ENCODE data around the gene SBNO2. TPM values are rescaled to one million over a fixed set of nuclear protein-coding genes. Genes with fewer than 3 reads are reported as not detected.

SBNO2 gene
- total and polyA plus RNA-seq, 9 of the 15 experiments (the other 6 are each of a cell fraction or from before 2014, with no cell fraction given): 0.01 to 46.2 (median 6.7) TPM

DNA sequence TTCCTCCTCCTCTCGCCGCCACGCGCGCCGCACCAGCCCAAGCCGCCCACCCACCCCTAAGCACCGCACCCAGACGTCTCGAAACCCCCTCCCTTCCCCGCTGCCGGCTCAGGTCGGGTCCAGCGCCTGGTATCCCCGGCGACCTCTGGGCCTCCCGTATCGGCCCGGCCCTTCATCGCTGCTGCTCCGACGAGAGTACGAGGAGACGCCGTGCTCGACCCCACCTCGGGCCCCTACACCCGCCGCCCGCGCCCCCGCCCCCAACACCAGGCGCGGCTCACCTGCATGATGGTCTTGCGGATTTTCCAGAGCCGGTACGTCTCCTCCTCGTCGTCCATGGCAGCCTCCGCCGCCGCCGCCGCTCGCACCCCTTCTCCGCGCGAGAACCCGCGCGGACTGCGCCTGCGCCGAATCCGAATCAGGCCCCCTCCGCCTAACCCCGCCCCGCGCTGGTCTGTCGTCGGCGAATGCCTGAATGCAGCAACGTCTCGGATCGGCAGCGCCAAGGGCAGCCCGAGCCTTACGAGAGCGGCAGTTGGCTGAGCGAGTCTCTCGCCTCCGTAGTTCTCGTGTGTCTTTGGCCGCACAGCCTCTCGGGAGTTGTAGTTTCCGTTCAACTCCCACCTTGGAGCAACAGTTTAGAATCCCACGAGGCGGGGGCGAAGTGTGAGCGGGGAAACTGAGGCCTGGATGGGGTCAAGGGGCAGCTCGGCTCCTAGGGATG is 78.9 kb downstream of the SBNO2 start, which contains the start of gene POLR2E:
Gene POLR2E, minus strand, starts transcription at position 398 of the 724 bp plus-strand sequence. Its CDS starts 60 bp downstream, at position 338.
- H3K79me2 ChIP-seq (ENCODE audit: control insufficient read depth, insufficient read depth, low read length): peaks cover 42% of the 10 kb centered on the region
- peak within 1 kb of the TSS; percentile 73 for H2AFZ ChIP-seq (ENCODE audit: low read depth, low read length)
- CTCF ChIA-PET (ENCODE audit: low intra/inter-chr PET ratio): no interaction called here
- no peaks in the 10 kb centered on the region for H3K9me1 ChIP-seq (ENCODE audit: control insufficient read depth, insufficient read depth, low read length)
- intact Hi-C loops (cut with micrococcal nuclease) (no loop called here), in situ Hi-C loops (cut with MboI) (no loop called here)
- peak; percentile 92 to 98 (median 95) for DNase-seq (ENCODE audit: extremely low read depth in 1 of 4, low spot score in 3 of 4)
- POLR2A ChIA-PET: interaction anchor here (0.6 to 6.2 kb wide), 3 partner anchors 11 to 145 kb away, joined by 3 to 45 read pairs (median 3); no protein-coding TSS in a partner anchor
- H3K9me3 ChIP-seq (replicated peaks; ENCODE audit: control insufficient read depth, insufficient read depth, low read depth, low read length): peaks cover 7% of the 10 kb centered on the region
- under 1% methylated on average over 45 of the region's 81 CpGs for WGBS (ENCODE audit: insufficient coverage, low coverage, missing lambda C conversion rate)
- H3K9ac ChIP-seq (ENCODE audit: insufficient read depth in 1 of 2, low read depth in 2 of 2, low read length in 2 of 2): peak within 1 kb of the TSS; percentile 87 to 100
- H3K4me2 ChIP-seq (ENCODE audit: insufficient read depth, low read length): peak within 1 kb of the TSS; percentile 88
- H3K27me3 ChIP-seq (ENCODE audit: control insufficient read depth in 2 of 2, insufficient read depth in 2 of 2, low read length in 2 of 2): no peaks in the 10 kb centered on the region
- no TSS peak for BruUV-seq (replicated peaks)
- peaks cover 34% of the 10 kb centered on the region for H3K36me3 ChIP-seq (ENCODE audit: control insufficient read depth, insufficient read depth, low read length)
- H3K4me3 ChIP-seq: peak within 1 kb of the TSS; percentile 78
- H4K20me1 ChIP-seq (replicated peaks; ENCODE audit: control insufficient read depth, insufficient read depth, low read length): peaks cover 11% of the 10 kb centered on the region; the same call in 1 of the 2 replicates
- H3K27ac ChIP-seq (ENCODE audit: extremely low read depth, low read depth, low read length): peak within 1 kb of the TSS; percentile 65
- ATAC-seq: peak; percentile 95
- peak; percentile 99 for FAIRE-seq
- peaks cover 24 to 61% of the 10 kb centered on the region in 2 experiments; a peak in 4 of 5 replicates for H3K4me1 ChIP-seq (replicated peaks in 1 of 2; ENCODE audit: control insufficient read depth in 2 of 2, insufficient read depth in 2 of 2, low read length in 2 of 2)
- TF ChIP-seq EHMT2 (IDR thresholded peaks at IDR 0.05): no peak
- TF ChIP-seq, protein P1, sequence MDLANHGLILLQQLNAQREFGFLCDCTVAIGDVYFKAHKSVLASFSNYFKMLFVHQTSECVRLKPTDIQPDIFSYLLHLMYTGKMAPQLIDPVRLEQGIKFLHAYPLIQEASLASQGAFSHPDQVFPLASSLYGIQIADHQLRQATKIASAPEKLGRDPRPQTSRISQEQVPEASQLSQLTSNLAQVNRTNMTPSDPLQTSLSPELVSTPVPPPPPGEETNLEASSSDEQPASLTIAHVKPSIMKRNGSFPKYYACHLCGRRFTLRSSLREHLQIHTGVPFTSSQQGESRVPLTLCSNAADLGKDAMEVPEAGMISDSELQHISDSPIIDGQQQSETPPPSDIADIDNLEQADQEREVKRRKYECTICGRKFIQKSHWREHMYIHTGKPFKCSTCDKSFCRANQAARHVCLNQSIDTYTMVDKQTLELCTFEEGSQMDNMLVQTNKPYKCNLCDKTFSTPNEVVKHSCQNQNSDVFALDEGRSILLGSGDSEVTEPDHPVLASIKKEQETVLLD (IDR thresholded peaks at IDR 0.05): peak; percentile 35; the same call in 1 of the 2 replicates
- peak; percentile 37; the same call in 1 of the 2 replicates for TF ChIP-seq PML (IDR thresholded peaks at IDR 0.05; ENCODE audit: low read length)
- peak; percentile 90 for TF ChIP-seq SP1 (CRISPR knock-in tag; IDR thresholded peaks at IDR 0.05)
- TF ChIP-seq NRF1 (conservative IDR thresholded peaks at IDR 0.05 in 1 of 2, IDR thresholded peaks at IDR 0.05 in 1 of 2): peak; percentile 90 to 92
- TF ChIP-seq, protein P2, sequence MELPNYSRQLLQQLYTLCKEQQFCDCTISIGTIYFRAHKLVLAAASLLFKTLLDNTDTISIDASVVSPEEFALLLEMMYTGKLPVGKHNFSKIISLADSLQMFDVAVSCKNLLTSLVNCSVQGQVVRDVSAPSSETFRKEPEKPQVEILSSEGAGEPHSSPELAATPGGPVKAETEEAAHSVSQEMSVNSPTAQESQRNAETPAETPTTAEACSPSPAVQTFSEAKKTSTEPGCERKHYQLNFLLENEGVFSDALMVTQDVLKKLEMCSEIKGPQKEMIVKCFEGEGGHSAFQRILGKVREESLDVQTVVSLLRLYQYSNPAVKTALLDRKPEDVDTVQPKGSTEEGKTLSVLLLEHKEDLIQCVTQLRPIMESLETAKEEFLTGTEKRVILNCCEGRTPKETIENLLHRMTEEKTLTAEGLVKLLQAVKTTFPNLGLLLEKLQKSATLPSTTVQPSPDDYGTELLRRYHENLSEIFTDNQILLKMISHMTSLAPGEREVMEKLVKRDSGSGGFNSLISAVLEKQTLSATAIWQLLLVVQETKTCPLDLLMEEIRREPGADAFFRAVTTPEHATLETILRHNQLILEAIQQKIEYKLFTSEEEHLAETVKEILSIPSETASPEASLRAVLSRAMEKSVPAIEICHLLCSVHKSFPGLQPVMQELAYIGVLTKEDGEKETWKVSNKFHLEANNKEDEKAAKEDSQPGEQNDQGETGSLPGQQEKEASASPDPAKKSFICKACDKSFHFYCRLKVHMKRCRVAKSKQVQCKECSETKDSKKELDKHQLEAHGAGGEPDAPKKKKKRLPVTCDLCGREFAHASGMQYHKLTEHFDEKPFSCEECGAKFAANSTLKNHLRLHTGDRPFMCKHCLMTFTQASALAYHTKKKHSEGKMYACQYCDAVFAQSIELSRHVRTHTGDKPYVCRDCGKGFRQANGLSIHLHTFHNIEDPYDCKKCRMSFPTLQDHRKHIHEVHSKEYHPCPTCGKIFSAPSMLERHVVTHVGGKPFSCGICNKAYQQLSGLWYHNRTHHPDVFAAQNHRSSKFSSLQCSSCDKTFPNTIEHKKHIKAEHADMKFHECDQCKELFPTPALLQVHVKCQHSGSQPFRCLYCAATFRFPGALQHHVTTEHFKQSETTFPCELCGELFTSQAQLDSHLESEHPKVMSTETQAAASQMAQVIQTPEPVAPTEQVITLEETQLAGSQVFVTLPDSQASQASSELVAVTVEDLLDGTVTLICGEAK (IDR thresholded peaks at IDR 0.05): 0 out of 2 replicates have a peak, but pooled peaks have one; percentile 35
- TF ChIP-seq, protein P2 (CRISPR knock-in tag; IDR thresholded peaks at IDR 0.05): no peak
- no peak for TF ChIP-seq BRCA1 (IDR thresholded peaks at IDR 0.05)
- TF ChIP-seq BRCA1 (CRISPR knock-in tag; IDR thresholded peaks at IDR 0.05): no peak
- TF ChIP-seq, protein P3, sequence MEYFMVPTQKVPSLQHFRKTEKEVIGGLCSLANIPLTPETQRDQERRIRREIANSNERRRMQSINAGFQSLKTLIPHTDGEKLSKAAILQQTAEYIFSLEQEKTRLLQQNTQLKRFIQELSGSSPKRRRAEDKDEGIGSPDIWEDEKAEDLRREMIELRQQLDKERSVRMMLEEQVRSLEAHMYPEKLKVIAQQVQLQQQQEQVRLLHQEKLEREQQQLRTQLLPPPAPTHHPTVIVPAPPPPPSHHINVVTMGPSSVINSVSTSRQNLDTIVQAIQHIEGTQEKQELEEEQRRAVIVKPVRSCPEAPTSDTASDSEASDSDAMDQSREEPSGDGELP (CRISPR knock-in tag; IDR thresholded peaks at IDR 0.05; ENCODE audit: borderline replicate concordance): peak; percentile 84
- peak; percentile 48; the same call in 1 of the 2 replicates for TF ChIP-seq L3MBTL2 (IDR thresholded peaks at IDR 0.05)
